NCI-H2227 treated with DMSO at 0.1 percent for 48 hours (cell line): ENCODE data around the gene ZG16B.

Experiments used
- DNase-seq: peaks from one replicate; lab custom pipeline; 2025; lab: John Stamatoyannopoulos, UW

ZG16B gene

GRCh38 chr16:2867987-2868789 is 38.1 kb downstream of the ZG16B start:
- DNase-seq: peak; percentile 97

DNA sequence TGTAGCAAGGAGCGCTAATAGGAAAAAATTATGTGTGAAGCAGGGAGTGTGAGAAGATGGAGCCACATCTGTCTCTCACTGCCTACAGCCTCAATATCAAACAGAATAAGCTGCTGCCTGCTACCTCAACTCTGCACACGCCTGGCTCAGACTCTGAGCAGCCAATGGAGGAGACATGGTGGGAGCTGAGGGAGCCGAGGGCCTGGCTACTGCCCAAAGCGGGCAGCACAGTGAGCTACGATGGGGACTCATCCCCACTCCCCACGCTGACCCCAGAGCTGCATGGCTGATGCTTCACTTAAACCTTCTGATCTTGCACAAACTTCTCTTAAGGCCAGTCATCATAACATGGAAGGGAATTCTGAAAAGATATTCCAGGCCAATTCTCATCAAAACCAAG is 41.8 kb downstream of the ZG16B start:
- DNase-seq: no peak

GRCh38 chr16:2874032-2874911 is 44.2 kb downstream of the ZG16B start:
- no peak for DNase-seq

GRCh38 chr16:2874912-2875362 is 44.8 kb downstream of the ZG16B start:
- peak; percentile 79 for DNase-seq

GRCh38 chr16:2879854-2880508 is 49.9 kb downstream of the ZG16B start:
- DNase-seq: no peak
